ENCODE results near the gene KCNMA1. TPM values are rescaled to one million over a fixed set of nuclear protein-coding genes. Genes with fewer than 3 reads are reported as not detected.

The KCNMA1 gene
- total and polyA plus RNA-seq, 2 donors (not counting 1 experiment from before 2014, with no cell fraction given) = 0.82 to 3.1 TPM

DNA sequence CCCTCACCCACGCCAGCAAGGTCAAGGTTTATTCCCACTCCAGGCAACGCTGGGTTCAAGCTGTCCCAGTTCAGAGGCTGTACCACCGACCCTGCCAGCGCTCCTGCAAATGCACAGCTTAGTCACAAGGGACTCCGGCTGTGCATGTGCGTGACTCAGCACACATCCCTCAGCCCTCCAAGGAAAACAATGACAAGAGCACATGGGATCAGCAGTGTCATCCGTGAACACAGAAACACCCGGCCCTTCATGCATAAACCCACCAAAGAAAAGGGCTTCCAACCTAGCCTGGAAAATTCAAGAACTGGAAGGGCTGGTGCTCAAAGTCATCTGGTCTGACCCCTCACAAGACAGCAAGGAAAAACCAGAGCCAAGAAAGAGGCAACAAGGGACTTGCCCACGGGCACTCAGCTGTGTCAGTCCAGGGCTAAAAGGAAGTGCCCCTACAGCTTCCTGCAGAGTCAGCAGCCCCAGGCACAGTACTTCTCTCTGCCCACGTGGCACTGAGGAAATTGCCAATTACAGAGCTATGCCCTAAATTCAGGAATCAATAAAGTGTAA lies 106.1 kb downstream of the KCNMA1 start:
- H3K4me1 Mint-ChIP-seq = peaks cover 13% of the 10 kb centered on the region

DNA sequence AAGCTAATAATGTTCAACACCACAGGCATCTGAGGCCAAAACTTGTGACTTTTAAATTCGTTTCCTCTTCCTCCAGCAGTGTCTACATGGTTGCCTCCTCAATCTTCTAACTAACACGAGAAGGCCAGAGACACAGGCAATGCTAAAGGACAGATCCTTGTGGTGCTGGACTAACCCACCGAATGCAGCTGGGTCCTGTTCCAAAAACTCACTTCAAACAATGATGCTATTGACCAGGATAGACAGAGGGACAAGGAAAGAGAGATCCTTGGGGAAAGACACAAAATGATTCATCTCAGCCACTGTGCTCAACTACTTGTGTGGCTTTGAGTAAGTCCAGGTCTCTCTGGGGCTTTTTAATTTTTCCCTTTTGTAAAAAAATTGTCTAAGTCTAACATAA lies 107.6 kb downstream of the KCNMA1 start:
- peaks cover 3% of the 10 kb centered on the region for H3K27me3 Mint-ChIP-seq
- Histone ChIP-seq H3K79me2 (ENCODE audit: control insufficient read depth, insufficient read depth, low read length) (no peaks in the 10 kb centered on the region), H3K27me3 (replicated peaks in 1 of 4; ENCODE audit: control extremely low read depth in 1 of 4, control insufficient read depth in 3 of 4, insufficient read depth in 4 of 4, low read length in 3 of 4) (peaks cover 0 to 2% (median 0%) of the 10 kb centered on the region in 4 experiments), H3K9ac (ENCODE audit: low read length) (no peak overlapping the region), H3K4me1 (ENCODE audit: control insufficient read depth in 2 of 2, insufficient read depth in 2 of 2, low read length in 2 of 2) (peaks cover 6 to 8% of the 10 kb centered on the region in 2 donors), H3K4me3 (ENCODE audit: control extremely low read depth in 1 of 5, extremely low read depth in 1 of 5, insufficient read depth in 1 of 5, low read depth in 2 of 5, low read length in 4 of 5) (no peak overlapping the region), H3K27ac (ENCODE audit: low read length in 2 of 2) (no peak overlapping the region), H2AFZ (ENCODE audit: insufficient read depth, low read depth, low read length, poor library complexity, severe bottlenecking) (no peak overlapping the region), H4K20me1 (ENCODE audit: control insufficient read depth, insufficient read depth, low read length, poor library complexity, severe bottlenecking) (no peaks in the 10 kb centered on the region), H3K4me2 (replicated peaks; ENCODE audit: low read depth, low read length, poor library complexity, severe bottlenecking) (no peak overlapping the region), H3K9me3 (ENCODE audit: control extremely low read depth in 1 of 3, control insufficient read depth in 2 of 3, insufficient read depth in 1 of 3, low read length in 2 of 3) (no peaks in the 10 kb centered on the region), H3K36me3 (replicated peaks in 1 of 2; ENCODE audit: control extremely low read depth in 1 of 2, control insufficient read depth in 1 of 2, extremely low read depth in 1 of 2, insufficient read depth in 2 of 2, low read length in 1 of 2) (no peaks in the 10 kb centered on the region)
- TF ChIP-seq, protein P1, sequence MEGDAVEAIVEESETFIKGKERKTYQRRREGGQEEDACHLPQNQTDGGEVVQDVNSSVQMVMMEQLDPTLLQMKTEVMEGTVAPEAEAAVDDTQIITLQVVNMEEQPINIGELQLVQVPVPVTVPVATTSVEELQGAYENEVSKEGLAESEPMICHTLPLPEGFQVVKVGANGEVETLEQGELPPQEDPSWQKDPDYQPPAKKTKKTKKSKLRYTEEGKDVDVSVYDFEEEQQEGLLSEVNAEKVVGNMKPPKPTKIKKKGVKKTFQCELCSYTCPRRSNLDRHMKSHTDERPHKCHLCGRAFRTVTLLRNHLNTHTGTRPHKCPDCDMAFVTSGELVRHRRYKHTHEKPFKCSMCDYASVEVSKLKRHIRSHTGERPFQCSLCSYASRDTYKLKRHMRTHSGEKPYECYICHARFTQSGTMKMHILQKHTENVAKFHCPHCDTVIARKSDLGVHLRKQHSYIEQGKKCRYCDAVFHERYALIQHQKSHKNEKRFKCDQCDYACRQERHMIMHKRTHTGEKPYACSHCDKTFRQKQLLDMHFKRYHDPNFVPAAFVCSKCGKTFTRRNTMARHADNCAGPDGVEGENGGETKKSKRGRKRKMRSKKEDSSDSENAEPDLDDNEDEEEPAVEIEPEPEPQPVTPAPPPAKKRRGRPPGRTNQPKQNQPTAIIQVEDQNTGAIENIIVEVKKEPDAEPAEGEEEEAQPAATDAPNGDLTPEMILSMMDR (IDR thresholded peaks at IDR 0.05) = no peak
- TF ChIP-seq EZH2 (IDR thresholded peaks at IDR 0.05; ENCODE audit: borderline replicate concordance, insufficient read depth, low read depth, low read length, poor library complexity, severe bottlenecking) = no peak
- ChIA-PET CTCF (interaction anchor here (0.9 to 1.2 kb wide), 2 partner anchors 14 to 113 kb away, joined by 3 read pairs; no protein-coding TSS in a partner anchor), POLR2A (no interaction called here)
- ATAC-seq (ENCODE audit: low read depth) (no peak), DNase-seq (no peak)
- peaks cover 13% of the 10 kb centered on the region for H3K4me1 Mint-ChIP-seq
- intact Hi-C loops (cut with micrococcal nuclease) = no loop called here
- WGBS (ENCODE audit: insufficient coverage) = 81% methylated on average over 3 of the region's 3 CpGs
- no peak overlapping the region for H3K4me3 Mint-ChIP-seq
- H3K9me3 Mint-ChIP-seq (ENCODE audit: insufficient read depth) = no peaks in the 10 kb centered on the region
- no peak overlapping the region for H3K27ac Mint-ChIP-seq

More for the DNA sequence above, 106.1 kb downstream of the KCNMA1 start:
- WGBS (ENCODE audit: insufficient coverage) = 60% methylated on average over 9 of the region's 10 CpGs
- DNase-seq (peak; percentile 14), ATAC-seq (ENCODE audit: low read depth) (peak; percentile 14)
- peaks cover 6 to 8% of the 10 kb centered on the region in 2 donors for H3K4me1 ChIP-seq (ENCODE audit: control insufficient read depth in 2 of 2, insufficient read depth in 2 of 2, low read length in 2 of 2)
- H3K9ac ChIP-seq (ENCODE audit: low read length) = no peak overlapping the region
- Mint-ChIP-seq H3K9me3 (ENCODE audit: insufficient read depth) (no peaks in the 10 kb centered on the region), H3K27ac (no peak overlapping the region), H3K4me3 (peak overlapping the region; percentile 20), H3K27me3 (peaks cover 3% of the 10 kb centered on the region)
- CTCF ChIA-PET = interaction anchor here (1.2 kb wide), 1 partner anchor 112 kb away, joined by 3 read pairs; no protein-coding TSS in a partner anchor
- H3K27ac ChIP-seq (ENCODE audit: low read length in 2 of 2) = no peak overlapping the region
- H3K79me2 ChIP-seq (ENCODE audit: control insufficient read depth, insufficient read depth, low read length) = no peaks in the 10 kb centered on the region
- no peaks in the 10 kb centered on the region for H3K36me3 ChIP-seq (replicated peaks in 1 of 2; ENCODE audit: control extremely low read depth in 1 of 2, control insufficient read depth in 1 of 2, extremely low read depth in 1 of 2, insufficient read depth in 2 of 2, low read length in 1 of 2)
- no peaks in the 10 kb centered on the region for H3K9me3 ChIP-seq (ENCODE audit: control extremely low read depth in 1 of 3, control insufficient read depth in 2 of 3, insufficient read depth in 1 of 3, low read length in 2 of 3)
- no peak overlapping the region for H3K4me3 ChIP-seq (ENCODE audit: control extremely low read depth in 1 of 5, extremely low read depth in 1 of 5, insufficient read depth in 1 of 5, low read depth in 2 of 5, low read length in 4 of 5)
- peaks cover 0 to 2% (median 0%) of the 10 kb centered on the region in 4 experiments for H3K27me3 ChIP-seq (replicated peaks in 1 of 4; ENCODE audit: control extremely low read depth in 1 of 4, control insufficient read depth in 3 of 4, insufficient read depth in 4 of 4, low read length in 3 of 4)
- peak overlapping the region; percentile 14 for H3K4me2 ChIP-seq (replicated peaks; ENCODE audit: low read depth, low read length, poor library complexity, severe bottlenecking)
- POLR2A ChIA-PET = no interaction called here
- intact Hi-C loops (cut with micrococcal nuclease) = no loop called here
- TF ChIP-seq, protein P1 (IDR thresholded peaks at IDR 0.05) = no peak
- no peak for TF ChIP-seq EZH2 (IDR thresholded peaks at IDR 0.05; ENCODE audit: borderline replicate concordance, insufficient read depth, low read depth, low read length, poor library complexity, severe bottlenecking)
- peak overlapping the region; percentile 24 for H2AFZ ChIP-seq (ENCODE audit: insufficient read depth, low read depth, low read length, poor library complexity, severe bottlenecking)
- no peaks in the 10 kb centered on the region for H4K20me1 ChIP-seq (ENCODE audit: control insufficient read depth, insufficient read depth, low read length, poor library complexity, severe bottlenecking)

Measured in B cell (primary cell).